ENCODE measurements around the gene INVS.
A peak's percentile ranks its signal among the peaks of the same experiment; 100 is the strongest.

DNA sequence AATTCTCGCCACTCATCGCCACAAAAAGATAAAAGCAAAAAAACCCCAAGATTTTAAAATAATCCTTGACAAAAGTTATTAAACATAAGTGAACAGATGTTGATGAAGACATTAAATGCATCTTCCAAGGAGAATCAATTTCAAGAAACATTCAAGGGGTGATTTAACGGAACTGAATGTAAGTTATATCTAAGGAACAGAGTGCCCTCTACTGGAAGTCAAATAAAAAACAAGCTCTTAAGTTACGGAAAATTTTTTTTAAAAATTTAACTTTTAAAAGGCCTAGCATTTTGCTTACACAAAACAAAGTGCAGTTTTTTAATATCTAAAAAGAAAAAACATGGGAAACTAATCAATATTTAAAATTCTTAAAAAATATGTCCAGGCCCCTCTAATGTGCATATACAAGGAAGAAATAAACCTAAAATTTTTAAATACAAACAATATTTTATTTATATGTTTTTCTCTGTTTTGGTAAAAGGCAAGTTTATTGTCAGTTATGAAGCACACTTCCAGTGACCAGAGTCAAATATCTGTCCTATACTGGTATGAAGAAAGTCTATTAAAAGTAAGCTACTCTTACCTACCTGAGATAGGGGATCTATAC, 225.7 kb downstream of the INVS start:
- TF ChIP-seq CTCF (IDR thresholded peaks at IDR 0.05) (peak in 1 of 2 donors; percentile 24), POLR2A (IDR thresholded peaks at IDR 0.05) (no peak)

Data from suprapubic skin (tissue), 3 donors.